GM21737 (cell line): ENCODE results near the gene PLK5.

Experiments used
- ATAC-seq: cut with Tn5 transposase; IDR thresholded peaks from one replicate; pipeline ENCODE4 v1.9.1; 2021; ENCODE audit warnings: mild to moderate bottlenecking, moderate library complexity; ENCODE audit not compliant: unreplicated experiment

Gene PLK5

DNA sequence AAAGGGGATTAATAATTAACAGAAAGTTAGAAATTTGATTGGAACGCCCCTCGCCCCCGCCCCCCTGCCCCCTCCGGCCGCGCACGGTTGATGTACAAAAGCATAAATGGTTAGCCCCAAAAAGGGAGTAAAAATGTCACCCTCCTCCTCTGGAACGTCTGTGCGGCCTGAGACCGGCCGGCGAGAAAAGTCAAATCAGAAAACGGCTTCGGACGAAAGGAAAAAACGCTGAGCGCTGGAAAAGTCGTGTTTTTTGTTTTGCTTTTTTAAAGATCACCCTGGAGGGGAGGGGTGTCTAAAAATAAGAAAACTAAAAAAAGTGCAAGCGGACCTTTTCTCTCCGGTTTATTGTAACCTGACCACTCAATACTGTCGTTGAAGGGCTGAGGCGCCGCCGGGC is 31.1 kb downstream of the PLK5 start:
- no peak for ATAC-seq

DNA sequence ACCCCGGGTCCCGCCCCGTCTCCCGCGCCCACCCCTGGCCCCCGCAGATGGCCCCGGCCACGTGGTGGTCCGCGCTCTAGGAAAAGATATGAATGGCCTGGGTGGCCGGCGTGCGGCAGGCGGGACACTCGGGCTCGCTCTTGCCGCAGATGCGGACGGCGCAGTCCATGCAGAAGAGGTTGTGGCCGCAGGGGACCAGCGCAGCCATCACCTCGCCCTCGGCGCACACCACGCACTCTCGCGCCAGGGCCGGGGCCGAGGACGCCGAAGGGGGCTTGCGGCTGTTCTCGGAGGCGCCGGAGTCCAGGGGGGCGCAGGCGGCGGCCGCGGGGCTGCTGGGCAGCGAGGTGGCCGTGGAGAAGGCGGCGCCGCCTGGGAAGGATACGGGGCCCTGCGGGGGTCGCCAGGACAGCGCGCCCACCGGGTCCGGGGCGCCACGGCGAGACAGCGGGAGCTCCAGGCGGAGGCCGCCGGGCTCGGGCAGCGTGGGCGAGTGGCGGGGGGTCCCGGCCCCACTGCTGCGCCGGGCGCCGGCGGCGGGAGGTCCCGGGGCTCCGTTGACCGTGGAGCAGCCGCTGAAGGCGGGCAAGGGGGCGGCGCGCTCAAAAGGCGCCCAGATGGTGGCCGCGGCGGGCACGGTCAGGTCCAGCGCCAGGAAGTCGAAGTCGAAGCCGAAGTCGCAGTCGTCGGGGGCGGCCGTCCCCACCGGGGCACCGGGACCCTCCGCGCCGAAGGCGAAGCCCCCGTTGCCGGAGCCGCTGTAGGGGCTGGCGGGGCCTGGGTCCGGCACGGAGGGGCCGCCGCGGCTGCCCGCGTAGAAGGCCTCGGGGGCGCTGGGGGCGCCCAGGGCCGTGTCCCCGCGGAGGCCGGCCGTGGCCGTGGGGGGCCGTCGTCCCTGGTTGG is 31.9 kb downstream of the PLK5 start:
- ATAC-seq = no peak

DNA sequence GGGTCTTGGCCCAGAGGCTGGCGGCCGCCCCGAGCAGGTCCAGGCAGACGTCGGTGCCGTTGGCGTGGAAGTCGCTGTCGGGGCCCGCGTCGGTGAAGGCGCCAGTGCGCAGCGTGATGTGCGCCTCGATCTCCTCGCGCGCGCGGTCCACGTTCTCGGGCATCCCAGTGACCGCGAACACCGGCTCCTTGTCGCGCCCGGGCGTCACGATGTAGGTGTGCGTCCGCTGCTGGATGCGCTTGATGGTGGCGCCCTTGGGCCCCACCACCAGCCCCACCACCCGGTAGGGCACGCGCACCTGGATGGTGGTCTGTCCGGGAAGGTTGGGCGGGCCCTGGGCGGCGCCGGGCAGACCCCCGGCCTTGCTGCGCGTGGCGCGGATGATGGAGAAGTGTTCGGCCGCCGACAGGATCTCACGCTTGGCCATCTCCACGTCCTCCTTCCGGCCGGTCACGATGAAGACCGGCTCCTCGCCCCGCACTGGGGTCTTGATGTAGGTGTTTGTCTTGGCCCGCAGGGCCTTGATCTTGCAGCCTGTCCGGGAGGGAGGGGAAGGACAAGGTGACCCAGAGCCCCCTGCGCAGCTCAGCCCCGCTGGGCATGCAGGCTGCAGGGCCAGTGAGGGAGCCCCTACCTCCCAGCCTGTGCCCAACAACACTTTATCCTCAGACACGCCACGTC is 32.7 kb downstream of the PLK5 start:
- no peak for ATAC-seq

DNA sequence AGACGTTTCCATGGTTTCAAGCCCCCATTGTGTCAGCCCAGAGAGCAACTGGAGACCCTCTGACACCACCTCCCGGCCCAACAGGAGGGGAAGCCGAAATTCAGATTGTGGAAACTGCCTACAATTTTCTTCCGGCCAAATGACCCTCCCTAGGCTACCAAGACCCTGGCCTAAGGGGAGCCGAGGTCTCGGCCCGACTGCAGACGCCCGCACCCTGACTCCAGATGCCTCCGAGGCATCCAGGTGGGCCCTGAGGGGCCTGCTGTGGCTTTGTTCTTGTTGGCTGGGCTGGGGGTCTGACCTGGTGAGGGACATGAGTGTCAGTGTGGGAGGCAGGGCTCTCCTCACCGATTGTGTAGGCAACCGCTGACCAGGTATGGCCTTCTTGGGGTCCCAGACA is 34.7 kb downstream of the PLK5 start:
- ATAC-seq = no peak

DNA sequence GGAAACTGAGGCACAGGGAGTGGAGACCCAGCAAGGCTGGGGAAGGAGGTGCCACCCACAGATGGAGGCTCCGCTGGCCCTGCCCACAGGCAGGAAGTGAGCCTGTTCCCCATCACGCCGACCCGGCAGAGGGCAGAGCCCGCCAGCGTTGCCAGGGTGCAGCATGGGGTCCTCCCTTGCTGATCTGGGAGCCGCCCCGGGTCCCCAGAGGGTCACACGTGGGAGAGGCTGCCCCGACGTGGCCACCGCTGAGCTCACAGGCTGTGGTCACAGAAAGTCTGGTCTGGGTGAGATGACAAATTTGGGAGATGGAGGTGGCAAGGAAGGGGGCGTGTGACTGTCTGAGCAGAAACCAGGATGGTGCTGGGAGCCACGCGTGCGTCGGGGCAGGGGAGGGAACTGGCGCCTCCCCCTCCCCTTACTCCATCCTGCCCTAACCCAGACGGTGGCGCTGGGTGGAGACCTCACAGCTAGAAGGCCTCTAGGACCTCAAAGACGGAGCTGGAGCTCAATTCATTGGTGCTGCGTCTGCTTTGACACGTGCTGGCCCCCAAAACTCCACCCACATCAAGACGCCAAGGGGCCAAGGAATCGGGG is 36.5 kb downstream of the PLK5 start:
- no peak for ATAC-seq

DNA sequence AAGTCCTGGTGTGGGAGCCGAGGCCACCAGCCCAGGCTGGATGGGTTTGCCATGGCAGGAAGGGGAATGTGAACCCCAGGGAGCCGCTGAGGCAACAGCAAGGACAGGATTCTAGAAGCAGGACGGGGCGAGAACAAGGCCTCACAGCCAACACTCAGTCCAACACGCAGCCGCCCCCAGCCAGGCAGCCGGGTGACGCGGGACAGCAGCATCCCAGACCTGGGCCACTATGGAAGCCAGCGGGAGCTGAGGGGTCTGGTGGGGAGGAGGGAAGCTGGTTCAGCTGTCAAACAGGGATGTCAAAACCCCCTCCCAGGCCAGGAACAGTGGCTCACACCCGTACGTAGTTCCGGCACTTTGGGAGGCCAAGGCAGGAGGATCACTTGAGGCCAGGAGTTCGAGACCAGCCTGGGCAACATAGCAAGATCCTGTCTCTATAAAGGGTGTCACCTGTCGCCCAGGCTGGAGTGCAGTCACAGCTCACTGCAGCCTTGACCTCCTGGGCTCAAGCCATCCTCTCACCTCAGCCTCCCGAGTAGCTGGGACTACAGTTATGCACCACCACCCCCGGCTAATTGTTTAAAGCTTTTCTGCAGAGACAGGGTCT is 37.5 kb downstream of the PLK5 start:
- ATAC-seq = no peak

DNA sequence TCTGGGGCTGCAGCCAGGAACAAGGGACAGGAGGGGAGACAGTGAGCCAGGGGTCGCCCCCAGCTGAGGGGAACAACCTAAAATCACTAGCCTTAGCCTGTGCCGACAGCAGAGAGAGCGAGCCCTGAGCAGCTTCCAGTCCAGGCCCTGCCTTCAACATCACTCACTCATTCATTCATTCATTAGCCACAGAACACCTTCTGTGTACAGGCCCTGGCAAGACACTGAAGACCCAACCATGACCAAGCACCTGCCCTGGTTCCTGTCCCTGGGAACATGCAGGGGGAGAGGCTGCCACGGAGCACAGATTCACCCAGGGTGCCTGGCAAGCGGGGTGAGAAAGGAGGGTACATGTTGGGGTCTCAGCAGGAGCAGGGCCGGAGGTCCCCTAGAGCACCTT is 39.4 kb downstream of the PLK5 start:
- ATAC-seq = no peak

DNA sequence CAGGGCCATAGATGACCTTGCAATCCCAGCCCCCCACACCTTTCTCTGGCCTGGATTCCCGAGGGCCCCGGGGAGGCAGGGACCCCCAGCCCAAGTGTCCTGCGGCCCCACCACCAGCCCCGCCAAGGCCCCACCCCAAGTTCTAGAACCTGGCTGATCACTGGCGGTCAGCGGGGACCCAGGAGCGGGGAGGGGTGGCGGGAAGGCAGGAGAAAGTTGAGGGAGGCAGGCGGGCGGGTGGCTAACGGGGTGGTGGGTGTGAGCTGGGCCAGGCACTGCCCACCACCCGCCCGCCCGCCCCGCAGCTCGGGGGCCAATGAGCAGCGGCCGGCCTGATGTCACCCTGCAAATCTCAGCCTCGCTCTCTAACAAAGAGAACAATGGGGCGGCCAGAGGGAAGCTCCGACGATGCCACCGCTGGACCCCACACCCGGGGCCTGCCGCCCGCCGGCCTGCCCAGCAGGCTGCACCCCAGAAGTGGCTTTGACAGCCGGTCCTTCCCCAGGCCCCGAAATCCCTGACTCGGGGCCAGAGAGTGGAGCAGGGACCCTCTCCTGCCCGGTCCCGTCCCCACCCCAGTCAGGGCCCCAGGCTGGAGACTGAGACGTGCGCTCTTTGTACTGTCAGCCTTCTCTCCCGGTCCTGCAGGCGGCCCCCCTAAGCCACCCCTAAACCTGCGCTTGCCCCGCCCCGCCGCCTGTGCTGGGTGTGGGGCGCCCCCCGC is 42.7 kb downstream of the PLK5 start:
- ATAC-seq = no peak

DNA sequence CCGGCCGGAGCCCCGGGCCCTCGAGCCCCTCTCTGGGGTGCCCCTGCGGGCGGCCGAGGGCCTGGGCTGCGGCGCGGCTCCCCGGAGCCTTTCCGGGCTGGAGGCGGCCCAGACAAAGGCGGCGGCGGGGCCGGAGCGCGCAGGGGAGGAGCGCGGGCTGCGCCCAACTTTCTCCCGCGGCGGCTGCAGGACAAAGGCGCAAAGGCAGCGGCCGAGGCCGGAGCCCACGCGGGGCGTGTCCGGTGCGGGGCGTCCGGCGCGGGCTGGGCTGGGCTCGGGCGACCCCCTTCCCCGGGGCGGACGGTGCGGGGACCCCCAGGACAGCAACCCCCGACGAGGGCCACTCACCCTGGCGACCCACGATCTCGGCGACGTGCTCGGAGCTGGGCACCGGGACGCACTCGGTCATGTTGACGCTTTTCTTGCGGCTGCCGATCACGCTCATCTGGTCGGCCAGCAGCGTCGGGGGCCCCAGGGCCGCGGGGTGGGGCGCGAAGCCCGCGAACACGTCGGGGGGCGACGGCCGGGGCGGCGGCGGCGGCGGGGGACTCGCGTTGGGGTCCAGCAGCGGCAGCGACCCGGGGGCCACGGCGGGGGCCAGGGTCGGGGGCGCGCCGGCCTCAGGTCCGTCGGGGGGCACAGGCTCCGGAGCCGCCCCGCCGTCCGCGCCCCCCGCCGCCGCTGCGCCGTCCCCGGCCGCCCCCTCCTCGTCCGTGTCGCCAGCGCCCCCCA is 43.4 kb downstream of the PLK5 start:
- ATAC-seq = no peak

DNA sequence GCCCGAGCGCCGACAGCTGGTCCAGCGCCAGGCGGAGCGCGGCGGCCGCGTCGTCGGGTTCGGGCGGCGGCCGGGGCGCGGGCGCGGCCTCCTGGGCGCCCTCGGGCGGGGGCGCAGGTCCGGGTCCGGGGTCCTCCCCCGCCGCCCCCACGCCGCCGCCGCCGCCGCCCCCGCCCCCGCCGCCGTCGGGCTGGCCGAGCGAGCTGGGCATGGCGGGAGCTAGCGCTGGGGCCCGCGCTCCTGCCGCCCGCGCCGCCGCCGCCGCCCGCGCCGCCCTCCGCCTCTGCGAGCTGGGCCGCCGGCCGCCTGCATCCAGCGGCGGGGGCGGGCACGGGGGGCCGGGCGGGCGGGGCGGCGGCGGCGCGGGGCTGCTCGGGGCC is 44.0 kb downstream of the PLK5 start:
- ATAC-seq = no peak

DNA sequence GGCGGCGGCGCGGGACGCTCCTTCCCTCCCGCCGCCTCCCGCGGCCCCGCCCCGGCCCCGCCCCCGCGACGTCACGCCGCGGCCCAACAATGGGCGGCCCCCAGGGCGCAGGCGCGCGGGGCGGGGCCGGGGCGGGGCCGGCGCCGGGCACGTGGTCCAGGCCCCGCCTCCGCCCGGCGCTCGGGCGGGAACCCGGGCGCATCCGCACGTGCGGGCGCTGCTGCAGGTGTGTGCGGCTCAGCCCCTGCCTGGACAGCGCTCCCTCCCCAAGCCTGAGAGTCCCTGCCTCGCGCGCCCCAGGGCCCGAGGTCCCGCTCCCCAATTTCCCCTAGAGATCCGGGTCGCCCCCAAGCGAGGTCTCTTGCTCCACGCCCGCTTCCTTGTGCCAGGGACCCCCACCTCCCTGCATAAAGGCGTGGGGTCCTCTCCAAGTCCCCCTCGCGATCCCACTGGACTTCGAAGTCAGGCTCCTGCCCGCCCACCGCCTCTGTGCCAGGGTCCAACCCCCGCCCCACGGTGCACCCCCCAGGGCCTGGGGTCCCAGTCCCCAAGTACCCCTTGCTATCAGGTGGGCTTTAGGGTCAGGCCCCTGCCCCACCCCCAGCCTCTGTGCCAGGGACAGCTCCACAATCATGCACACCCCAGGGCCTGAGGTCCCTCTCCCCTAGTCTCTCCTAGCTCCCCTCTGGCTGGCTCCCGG is 44.6 kb downstream of the PLK5 start, which contains the start of gene MEX3D:
Gene MEX3D (minus strand): TSS at position 6 of the 700 bp plus-strand sequence. CDS start 267 bp downstream, outside the sequence.
- ATAC-seq = peak; percentile 70

DNA sequence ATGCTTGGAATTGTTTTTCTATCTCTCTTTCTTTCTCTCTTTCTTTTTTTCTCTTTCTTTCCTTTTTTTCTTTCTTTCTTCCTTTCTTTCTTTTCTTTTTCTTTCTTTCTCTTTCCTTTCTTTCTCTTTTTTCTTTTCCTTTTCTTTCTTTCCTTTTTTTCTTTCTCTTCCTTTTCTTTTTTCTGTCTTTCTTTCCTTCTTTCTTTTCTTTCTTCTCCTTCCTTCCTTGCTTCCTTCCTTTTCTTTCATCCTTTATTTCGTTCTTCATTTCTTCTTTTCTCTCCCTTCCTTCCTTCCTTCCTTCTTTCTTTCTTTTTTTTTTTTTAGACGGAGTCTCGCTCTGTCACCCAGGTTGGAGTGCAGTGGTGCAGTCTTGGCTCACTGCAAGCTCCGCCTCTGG is 46.1 kb downstream of the PLK5 start:
- ATAC-seq = no peak

DNA sequence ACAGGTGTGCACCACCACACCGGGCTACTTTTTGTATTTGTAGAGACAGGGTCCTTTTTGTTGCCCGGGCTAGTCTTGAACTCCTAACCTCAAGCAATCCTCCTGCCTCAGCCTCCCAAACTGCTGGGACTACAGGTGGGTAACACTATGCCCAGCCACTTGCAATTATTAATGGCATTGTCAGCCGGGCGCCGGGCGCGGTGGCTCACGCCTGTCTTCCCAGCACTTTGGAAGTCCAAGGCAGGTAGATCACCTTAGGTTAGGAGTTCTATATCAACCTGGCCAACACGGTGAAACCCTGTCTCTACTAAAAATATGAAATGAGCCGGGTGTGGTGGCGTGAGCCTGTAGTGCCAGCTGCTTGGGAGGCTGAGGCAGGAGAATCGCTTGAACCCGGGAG is 47.0 kb downstream of the PLK5 start:
- ATAC-seq = no peak

DNA sequence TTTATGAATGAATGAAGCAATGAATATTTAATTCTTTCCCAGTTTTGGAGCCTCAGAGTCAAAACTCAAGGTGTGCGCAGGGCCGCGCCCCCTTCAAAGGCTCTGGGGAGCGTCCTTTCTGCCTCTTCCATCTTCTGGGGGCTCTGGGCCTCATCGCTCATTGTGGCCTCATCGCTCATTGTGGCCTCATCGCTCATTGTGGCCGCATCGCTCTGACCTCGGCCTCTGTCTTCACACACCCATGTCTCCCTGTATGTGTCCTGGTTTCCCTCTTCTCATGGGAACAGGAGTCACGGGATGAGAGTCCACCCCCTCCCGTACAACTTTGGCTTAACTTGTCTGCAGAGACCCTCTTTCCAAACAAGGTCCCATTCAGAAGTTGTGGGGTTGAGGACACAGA is 47.5 kb downstream of the PLK5 start:
- no peak for ATAC-seq

DNA sequence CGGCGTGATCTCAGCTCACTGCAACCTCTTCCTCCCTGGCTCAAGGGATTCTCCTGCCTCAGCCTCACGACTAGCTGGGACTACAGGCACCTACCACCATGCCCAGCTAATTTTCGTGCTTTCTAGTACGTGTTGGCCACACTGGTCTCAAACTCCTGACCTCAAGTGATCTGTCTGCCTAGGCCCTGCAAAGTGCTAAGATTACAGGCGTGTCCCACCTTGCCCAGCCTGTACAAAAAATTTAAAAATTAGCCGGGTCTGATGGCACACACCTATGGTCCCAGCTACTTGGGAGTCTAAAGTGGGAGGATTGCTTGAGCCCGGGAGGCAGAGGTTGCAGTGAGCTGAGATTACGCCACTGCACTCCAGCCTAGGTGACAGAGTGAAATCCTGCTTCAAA is 48.9 kb downstream of the PLK5 start:
- ATAC-seq = no peak

DNA sequence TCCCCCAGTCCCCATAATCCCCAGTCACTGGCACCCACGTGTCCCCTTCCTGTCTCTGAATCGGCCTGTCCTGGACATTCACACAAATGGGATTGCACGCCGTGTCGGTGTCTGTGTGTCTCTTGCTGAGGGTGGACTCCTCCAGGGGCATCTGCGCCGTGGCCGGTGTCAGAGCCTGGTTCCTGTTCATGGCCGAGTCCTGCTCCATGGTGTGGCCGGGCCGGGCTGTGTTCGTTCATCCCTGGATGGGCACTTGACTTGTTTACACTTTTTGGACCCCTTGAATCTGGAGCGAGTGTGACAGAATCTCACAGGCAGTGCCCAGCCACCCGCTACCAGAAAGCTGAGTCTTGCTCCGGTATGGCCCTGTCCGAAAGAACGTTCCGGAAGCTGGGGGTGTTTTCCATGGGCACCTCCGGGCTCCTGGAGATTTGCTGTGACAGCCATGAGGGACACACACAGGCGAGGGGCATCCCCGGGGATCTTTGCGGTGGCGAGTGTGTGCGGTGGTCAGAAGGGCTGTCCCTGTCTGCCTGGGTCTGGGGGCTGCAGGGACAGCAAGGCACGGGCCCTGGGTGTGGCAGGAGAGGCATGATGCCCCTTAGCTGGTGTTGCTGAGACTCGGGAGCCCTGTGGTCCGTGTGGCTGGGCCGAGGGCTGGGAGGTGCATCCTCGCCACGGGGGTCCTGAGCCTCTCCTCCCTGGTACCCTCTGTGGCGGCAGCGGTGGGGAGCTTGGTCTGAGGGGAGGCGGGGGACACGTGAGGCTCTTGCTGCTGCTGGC is 50.7 kb downstream of the PLK5 start:
- ATAC-seq = no peak

DNA sequence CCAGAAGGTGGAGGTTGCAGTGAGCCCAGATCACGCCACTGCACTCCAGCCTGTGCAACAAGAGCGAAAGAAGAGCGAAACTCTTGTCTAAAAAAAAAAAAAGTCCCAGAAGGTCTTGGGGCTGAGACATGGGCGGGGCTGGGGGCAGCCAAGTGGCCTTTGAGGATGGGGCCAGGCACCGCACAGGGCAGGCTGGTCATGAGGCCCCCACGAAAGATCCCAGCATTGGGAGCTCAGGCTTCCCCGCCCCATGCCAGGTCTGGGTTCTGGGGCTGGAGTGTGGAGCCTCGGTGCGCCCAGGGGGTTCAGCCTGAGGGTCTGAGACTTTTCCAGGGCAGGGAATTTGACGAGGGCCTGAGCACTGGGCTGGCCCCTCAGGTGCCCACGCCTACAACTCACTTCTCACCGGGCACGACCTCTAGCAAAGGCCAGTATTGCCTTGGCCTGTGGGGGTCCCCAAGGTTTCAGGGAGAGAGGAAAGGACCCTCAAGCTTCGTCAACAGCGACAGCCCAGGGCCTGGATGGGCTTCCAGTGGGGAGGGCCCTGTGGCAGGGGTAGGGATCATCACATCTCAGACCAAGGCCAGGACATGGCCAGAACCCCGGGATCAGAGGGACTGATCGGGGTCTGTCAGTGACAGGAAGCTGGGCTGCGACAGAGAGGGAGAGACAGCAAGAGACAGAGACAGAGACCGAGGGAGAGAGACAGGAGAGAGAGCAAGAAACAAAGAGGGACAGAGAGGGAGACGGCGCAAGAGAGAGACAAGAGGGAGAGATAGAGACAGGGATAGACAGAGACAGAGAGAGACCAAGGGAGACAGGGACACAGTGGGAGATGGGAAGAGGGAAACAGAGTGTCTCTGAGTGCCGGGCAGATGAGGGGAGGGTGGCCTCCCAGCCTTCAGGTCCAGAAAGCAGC is 51.7 kb downstream of the PLK5 start:
- no peak for ATAC-seq
